Measurements from ENCODE around the gene ALOX5. TPM values are rescaled to one million over a fixed set of nuclear protein-coding genes. Genes with fewer than 3 reads are reported as not detected.

Gene ALOX5
- total RNA-seq, 1 experiment from 2014 or later = 6.1 TPM

- POLR2A ChIA-PET = no interaction called here
These were observed 7.0 kb downstream of the ALOX5 start for GRCh38 chr10:45380903-45381620.

GRCh38 chr10:45382591-45382990 is 8.6 kb downstream of the ALOX5 start:
- no peak overlapping the region for H3K27ac ChIP-seq (ENCODE audit: low read depth, low read length)
- H3K4me2 ChIP-seq (ENCODE audit: low read length) = no peak overlapping the region
- ATAC-seq (no peak), DNase-seq (ENCODE audit: low read depth, low spot score) (no peak)
- no peak overlapping the region for H3K4me3 ChIP-seq (replicated peaks in 1 of 2; ENCODE audit: low read depth in 1 of 2, low read length in 2 of 2)
- no peaks in the 10 kb centered on the region for H4K20me1 ChIP-seq (ENCODE audit: insufficient read depth)
- H3K9ac ChIP-seq (ENCODE audit: low read length) = no peak overlapping the region
- H3K4me1 ChIP-seq (ENCODE audit: control insufficient read depth in 1 of 2, insufficient read depth in 2 of 2, low read length in 2 of 2) = no peaks in the 10 kb centered on the region
- H3K36me3 ChIP-seq (ENCODE audit: control insufficient read depth in 1 of 2, insufficient read depth in 2 of 2, low read length in 2 of 2) = no peaks in the 10 kb centered on the region
- no peaks in the 10 kb centered on the region for H3K9me3 ChIP-seq (ENCODE audit: control insufficient read depth in 1 of 2, insufficient read depth in 1 of 2, low read depth in 1 of 2, low read length in 2 of 2)
- no peaks in the 10 kb centered on the region for H3K9me2 ChIP-seq (ENCODE audit: insufficient read depth)
- BruUV-seq (replicated peaks) = no TSS peak
- no peak overlapping the region for H2AFZ ChIP-seq (ENCODE audit: low read depth, low read length, poor library complexity, severe bottlenecking)
- H3K27me3 ChIP-seq (ENCODE audit: insufficient read depth, low read length) = no peaks in the 10 kb centered on the region
- intact Hi-C loops (cut with micrococcal nuclease) = no loop called here
- RAD21 ChIA-PET (ENCODE audit: low non-redundant PET in 1 of 2, low total read pairs in 2 of 2, uncharacterized antibody in 2 of 2, unreplicated experiment in 2 of 2) = no interaction called here
- no peak for TF ChIP-seq CTCF (IDR thresholded peaks at IDR 0.05 in 2 of 3, conservative IDR thresholded peaks at IDR 0.05 in 1 of 3; ENCODE audit: borderline replicate concordance in 1 of 3, insufficient read depth in 1 of 3, low read depth in 2 of 3, low read length in 2 of 3)
- no peaks in the 10 kb centered on the region for H3K79me2 ChIP-seq (ENCODE audit: insufficient read depth, low read length)
- POLR2A ChIA-PET = no interaction called here
- CTCF ChIA-PET = no interaction called here

More at GRCh38 chr10:45380903-45381620, 7.0 kb downstream of the ALOX5 start:
- DNase-seq (ENCODE audit: low read depth, low spot score) (no peak), ATAC-seq (no peak)
- Histone ChIP-seq H3K27me3 (ENCODE audit: insufficient read depth, low read length) (no peaks in the 10 kb centered on the region), H3K9me2 (ENCODE audit: insufficient read depth) (no peaks in the 10 kb centered on the region), H3K36me3 (ENCODE audit: control insufficient read depth in 1 of 2, insufficient read depth in 2 of 2, low read length in 2 of 2) (no peaks in the 10 kb centered on the region), H3K9ac (ENCODE audit: low read length) (no peak overlapping the region), H3K4me2 (ENCODE audit: low read length) (no peak overlapping the region), H3K9me3 (ENCODE audit: control insufficient read depth in 1 of 2, insufficient read depth in 1 of 2, low read depth in 1 of 2, low read length in 2 of 2) (no peaks in the 10 kb centered on the region), H3K79me2 (ENCODE audit: insufficient read depth, low read length) (no peaks in the 10 kb centered on the region), H2AFZ (ENCODE audit: low read depth, low read length, poor library complexity, severe bottlenecking) (no peak overlapping the region), H4K20me1 (ENCODE audit: insufficient read depth) (no peaks in the 10 kb centered on the region), H3K27ac (ENCODE audit: low read depth, low read length) (no peak overlapping the region), H3K4me3 (replicated peaks in 1 of 2; ENCODE audit: low read depth in 1 of 2, low read length in 2 of 2) (no peak overlapping the region), H3K4me1 (ENCODE audit: control insufficient read depth in 1 of 2, insufficient read depth in 2 of 2, low read length in 2 of 2) (peaks cover 0 to 7% of the 10 kb centered on the region in 2 experiments; a peak in 2 of 4 replicates)
- no TSS peak for BruUV-seq (replicated peaks)
- ChIA-PET RAD21 (ENCODE audit: low non-redundant PET in 1 of 2, low total read pairs in 2 of 2, uncharacterized antibody in 2 of 2, unreplicated experiment in 2 of 2) (no interaction called here), CTCF (no interaction called here)
- intact Hi-C loops (cut with micrococcal nuclease) = no loop called here
- no peak for TF ChIP-seq ZBTB33 (IDR thresholded peaks at IDR 0.05; ENCODE audit: extremely low read depth, insufficient replicate concordance, low read length)

Data from HCT116 (cell line).